ENCODE data around the gene CCNL2. TPM values are rescaled to one million over a fixed set of nuclear protein-coding genes. Genes with fewer than 3 reads are reported as not detected.

The CCNL2 gene
- total and polyA plus RNA-seq, 2 of the 13 experiments (the other 11 are each of a cell fraction or from before 2014, with no cell fraction given), result 105 to 340 TPM

DNA sequence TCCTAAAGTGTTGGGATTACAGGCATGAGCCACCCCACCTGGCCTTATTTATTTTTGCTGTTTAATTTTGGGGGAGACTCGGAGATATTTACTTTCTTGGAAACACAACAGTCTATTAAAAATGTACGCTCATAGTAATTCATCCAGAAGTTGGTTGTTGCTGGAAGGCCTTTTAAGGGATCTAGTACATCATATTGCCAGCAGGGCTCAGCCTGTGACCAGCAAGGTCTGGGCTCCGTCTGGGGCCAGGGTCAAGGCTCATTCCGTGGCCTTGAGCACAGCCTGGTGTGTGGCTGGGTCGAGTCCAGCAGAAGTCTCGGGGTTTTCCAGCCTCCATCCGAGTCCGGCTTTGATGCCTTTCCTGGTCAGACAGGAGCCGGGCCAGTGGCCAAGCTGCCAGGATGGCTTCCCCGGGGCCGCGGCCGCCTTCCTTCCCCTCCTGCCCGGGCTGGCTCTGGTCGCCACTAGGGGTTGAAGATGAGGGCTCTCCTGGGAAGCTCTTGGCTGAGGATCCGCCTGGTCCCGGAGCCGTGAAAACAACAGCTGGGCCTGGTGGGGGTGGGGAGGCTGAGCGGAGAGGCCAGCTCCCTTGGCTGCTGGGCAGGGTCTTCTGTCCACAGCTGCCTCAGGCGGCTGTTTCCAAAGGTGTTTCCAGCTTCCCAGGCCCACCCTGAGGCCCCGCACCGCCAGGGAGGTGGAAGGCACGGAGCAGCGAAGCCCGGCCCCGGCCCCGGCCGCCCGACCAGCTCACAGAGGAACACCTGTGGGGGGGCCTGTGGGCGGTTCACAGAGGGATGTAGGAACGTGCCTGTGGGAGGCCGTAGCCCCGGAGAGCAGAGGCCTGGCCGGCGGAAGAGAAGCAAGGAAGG lies 31.2 kb upstream of the CCNL2 start (continued):
- TF ChIP-seq, protein P1, sequence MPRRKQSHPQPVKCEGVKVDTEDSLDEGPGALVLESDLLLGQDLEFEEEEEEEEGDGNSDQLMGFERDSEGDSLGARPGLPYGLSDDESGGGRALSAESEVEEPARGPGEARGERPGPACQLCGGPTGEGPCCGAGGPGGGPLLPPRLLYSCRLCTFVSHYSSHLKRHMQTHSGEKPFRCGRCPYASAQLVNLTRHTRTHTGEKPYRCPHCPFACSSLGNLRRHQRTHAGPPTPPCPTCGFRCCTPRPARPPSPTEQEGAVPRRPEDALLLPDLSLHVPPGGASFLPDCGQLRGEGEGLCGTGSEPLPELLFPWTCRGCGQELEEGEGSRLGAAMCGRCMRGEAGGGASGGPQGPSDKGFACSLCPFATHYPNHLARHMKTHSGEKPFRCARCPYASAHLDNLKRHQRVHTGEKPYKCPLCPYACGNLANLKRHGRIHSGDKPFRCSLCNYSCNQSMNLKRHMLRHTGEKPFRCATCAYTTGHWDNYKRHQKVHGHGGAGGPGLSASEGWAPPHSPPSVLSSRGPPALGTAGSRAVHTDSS (CRISPR knock-in tag; conservative IDR thresholded peaks at IDR 0.05), result no peak
- TF ChIP-seq ZNF343 (CRISPR knock-in tag; IDR thresholded peaks at IDR 0.05) (no peak), NFKB2 (CRISPR knock-in tag; IDR thresholded peaks at IDR 0.05; ENCODE audit: borderline replicate concordance) (peak; percentile 85; the same call in 1 of the 2 replicates), CREM (IDR thresholded peaks at IDR 0.05) (0 out of 2 replicates have a peak, but pooled peaks have one; percentile 12), CREM (CRISPR knock-in tag; IDR thresholded peaks at IDR 0.05) (no peak), SKI (IDR thresholded peaks at IDR 0.05; ENCODE audit: partially characterized antibody) (peak; percentile 87), IRF2 (CRISPR knock-in tag; IDR thresholded peaks at IDR 0.05) (peak; percentile 14; the same call in 1 of the 2 replicates), JUND (CRISPR knock-in tag; IDR thresholded peaks at IDR 0.05) (peak; percentile 30; the same call in 1 of the 2 replicates), ZNF564 (CRISPR knock-in tag; IDR thresholded peaks at IDR 0.05) (peak; percentile 85; the same call in 1 of the 2 replicates), HDAC1 (CRISPR knock-in tag; IDR thresholded peaks at IDR 0.05) (peak; percentile 11; the same call in 1 of the 2 replicates), ZNF44 (CRISPR knock-in tag; IDR thresholded peaks at IDR 0.05) (no peak), NONO (IDR thresholded peaks at IDR 0.05) (no peak), NONO (CRISPR knock-in tag; conservative IDR thresholded peaks at IDR 0.05) (peak; percentile 67), ZNF3 (CRISPR knock-in tag; IDR thresholded peaks at IDR 0.05) (no peak), ZNF567 (CRISPR knock-in tag; IDR thresholded peaks at IDR 0.05; ENCODE audit: borderline replicate concordance) (peak; percentile 48; the same call in 1 of the 2 replicates), SAP130 (CRISPR knock-in tag; IDR thresholded peaks at IDR 0.05; ENCODE audit: low read depth) (peak; percentile 70), ZNF563 (CRISPR knock-in tag; IDR thresholded peaks at IDR 0.05) (0 out of 2 replicates have a peak, but pooled peaks have one; percentile 17)
- TF ChIP-seq, protein P2, sequence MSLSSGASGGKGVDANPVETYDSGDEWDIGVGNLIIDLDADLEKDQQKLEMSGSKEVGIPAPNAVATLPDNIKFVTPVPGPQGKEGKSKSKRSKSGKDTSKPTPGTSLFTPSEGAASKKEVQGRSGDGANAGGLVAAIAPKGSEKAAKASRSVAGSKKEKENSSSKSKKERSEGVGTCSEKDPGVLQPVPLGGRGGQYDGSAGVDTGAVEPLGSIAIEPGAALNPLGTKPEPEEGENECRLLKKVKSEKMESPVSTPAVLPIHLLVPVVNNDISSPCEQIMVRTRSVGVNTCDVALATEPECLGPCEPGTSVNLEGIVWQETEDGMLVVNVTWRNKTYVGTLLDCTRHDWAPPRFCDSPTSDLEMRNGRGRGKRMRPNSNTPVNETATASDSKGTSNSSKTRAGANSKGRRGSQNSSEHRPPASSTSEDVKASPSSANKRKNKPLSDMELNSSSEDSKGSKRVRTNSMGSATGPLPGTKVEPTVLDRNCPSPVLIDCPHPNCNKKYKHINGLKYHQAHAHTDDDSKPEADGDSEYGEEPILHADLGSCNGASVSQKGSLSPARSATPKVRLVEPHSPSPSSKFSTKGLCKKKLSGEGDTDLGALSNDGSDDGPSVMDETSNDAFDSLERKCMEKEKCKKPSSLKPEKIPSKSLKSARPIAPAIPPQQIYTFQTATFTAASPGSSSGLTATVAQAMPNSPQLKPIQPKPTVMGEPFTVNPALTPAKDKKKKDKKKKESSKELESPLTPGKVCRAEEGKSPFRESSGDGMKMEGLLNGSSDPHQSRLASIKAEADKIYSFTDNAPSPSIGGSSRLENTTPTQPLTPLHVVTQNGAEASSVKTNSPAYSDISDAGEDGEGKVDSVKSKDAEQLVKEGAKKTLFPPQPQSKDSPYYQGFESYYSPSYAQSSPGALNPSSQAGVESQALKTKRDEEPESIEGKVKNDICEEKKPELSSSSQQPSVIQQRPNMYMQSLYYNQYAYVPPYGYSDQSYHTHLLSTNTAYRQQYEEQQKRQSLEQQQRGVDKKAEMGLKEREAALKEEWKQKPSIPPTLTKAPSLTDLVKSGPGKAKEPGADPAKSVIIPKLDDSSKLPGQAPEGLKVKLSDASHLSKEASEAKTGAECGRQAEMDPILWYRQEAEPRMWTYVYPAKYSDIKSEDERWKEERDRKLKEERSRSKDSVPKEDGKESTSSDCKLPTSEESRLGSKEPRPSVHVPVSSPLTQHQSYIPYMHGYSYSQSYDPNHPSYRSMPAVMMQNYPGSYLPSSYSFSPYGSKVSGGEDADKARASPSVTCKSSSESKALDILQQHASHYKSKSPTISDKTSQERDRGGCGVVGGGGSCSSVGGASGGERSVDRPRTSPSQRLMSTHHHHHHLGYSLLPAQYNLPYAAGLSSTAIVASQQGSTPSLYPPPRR (CRISPR knock-in tag; IDR thresholded peaks at IDR 0.05; ENCODE audit: borderline replicate concordance), result no peak; the same call in 1 of the 2 replicates
- TF ChIP-seq, protein P3, sequence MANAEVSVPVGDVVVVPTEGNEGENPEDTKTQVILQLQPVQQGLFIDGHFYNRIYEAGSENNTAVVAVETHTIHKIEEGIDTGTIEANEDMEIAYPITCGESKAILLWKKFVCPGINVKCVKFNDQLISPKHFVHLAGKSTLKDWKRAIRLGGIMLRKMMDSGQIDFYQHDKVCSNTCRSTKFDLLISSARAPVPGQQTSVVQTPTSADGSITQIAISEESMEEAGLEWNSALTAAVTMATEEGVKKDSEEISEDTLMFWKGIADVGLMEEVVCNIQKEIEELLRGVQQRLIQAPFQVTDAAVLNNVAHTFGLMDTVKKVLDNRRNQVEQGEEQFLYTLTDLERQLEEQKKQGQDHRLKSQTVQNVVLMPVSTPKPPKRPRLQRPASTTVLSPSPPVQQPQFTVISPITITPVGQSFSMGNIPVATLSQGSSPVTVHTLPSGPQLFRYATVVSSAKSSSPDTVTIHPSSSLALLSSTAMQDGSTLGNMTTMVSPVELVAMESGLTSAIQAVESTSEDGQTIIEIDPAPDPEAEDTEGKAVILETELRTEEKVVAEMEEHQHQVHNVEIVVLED (CRISPR knock-in tag; IDR thresholded peaks at IDR 0.05; ENCODE audit: borderline replicate concordance), result no peak
- TF ChIP-seq, protein P4, sequence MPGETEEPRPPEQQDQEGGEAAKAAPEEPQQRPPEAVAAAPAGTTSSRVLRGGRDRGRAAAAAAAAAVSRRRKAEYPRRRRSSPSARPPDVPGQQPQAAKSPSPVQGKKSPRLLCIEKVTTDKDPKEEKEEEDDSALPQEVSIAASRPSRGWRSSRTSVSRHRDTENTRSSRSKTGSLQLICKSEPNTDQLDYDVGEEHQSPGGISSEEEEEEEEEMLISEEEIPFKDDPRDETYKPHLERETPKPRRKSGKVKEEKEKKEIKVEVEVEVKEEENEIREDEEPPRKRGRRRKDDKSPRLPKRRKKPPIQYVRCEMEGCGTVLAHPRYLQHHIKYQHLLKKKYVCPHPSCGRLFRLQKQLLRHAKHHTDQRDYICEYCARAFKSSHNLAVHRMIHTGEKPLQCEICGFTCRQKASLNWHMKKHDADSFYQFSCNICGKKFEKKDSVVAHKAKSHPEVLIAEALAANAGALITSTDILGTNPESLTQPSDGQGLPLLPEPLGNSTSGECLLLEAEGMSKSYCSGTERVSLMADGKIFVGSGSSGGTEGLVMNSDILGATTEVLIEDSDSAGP (CRISPR knock-in tag; IDR thresholded peaks at IDR 0.05; ENCODE audit: borderline replicate concordance), result peak; percentile 78; the same call in 1 of the 2 replicates
